Vagina (tissue), 2 donors: ENCODE results near the gene RNU5B-1.

Experiments
- POLR2A ChIP-seq, 2 donors: fragments of 450-650 bp; IDR thresholded peaks; one replicate each; pipeline ENCODE4 v1.6.1; 2017; ENCODE audit warnings: antibody characterized with exemption in 2 of 2, mild to moderate bottlenecking in 2 of 2, moderate library complexity in 2 of 2
- TF ChIP-seq, protein P1 (sequence below), 3 experiments: fragments of 450-650 bp in 2 of 3; fragments of 200-600 bp in 1 of 3; sonication (generic) in 1 of 3; IDR thresholded peaks; one replicate each; pipeline ENCODE4 v1.5.1; 2017 to 2019; ENCODE audit warnings: antibody characterized with exemption in 3 of 3, mild to moderate bottlenecking in 2 of 3, moderate library complexity in 2 of 3

DNA sequence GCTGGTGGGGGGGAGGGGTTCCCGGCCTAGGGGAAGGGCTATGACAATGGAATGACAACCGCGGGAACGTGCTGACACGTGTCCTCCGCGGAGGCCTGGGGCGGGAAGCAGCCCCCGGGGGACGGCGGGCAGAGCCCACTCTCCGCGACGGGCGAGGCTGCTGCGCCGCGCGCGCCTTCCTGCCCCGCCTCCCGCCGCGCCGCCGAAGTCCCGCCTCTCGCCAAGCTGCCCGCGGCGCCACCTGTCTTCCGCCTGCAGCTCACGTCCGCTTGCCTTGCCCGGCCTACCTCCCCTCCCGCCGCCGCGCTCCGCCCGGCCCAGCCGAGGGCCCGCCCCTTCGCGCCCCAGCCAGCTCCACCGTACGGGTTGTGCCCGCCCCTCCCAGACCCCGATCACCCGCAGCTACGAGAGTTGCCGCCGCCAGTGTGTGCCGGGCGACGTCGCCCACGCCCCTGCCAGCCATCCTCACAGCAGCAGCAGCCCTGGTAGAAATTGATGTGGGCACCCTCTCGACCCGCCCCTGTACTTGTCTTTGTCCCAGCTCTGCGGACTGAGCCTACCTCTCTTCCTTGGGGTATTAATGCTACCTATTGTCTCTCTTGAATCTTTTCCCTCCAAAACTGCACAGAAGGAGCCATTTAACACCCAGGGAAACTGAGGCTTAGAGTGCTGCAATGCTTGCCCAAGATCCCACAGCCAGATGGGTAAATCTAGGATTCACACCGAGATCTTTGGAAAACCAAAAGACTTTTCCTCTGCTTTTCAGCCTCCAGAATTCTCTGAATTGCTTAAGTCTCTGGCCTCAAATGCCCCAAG, 17.6 kb upstream of the RNU5B-1 start, which contains the start of gene PARP16:
- TF ChIP-seq, protein P1, sequence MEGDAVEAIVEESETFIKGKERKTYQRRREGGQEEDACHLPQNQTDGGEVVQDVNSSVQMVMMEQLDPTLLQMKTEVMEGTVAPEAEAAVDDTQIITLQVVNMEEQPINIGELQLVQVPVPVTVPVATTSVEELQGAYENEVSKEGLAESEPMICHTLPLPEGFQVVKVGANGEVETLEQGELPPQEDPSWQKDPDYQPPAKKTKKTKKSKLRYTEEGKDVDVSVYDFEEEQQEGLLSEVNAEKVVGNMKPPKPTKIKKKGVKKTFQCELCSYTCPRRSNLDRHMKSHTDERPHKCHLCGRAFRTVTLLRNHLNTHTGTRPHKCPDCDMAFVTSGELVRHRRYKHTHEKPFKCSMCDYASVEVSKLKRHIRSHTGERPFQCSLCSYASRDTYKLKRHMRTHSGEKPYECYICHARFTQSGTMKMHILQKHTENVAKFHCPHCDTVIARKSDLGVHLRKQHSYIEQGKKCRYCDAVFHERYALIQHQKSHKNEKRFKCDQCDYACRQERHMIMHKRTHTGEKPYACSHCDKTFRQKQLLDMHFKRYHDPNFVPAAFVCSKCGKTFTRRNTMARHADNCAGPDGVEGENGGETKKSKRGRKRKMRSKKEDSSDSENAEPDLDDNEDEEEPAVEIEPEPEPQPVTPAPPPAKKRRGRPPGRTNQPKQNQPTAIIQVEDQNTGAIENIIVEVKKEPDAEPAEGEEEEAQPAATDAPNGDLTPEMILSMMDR (IDR thresholded peaks at IDR 0.05): peak in 2 of 3 experiments; percentile 28 to 63
- peak in 1 of 2 donors; percentile 87 for TF ChIP-seq POLR2A (IDR thresholded peaks at IDR 0.05)
